Liver (tissue), 9 donors: ENCODE data around the gene TECTB. TPM values are rescaled to one million over a fixed set of nuclear protein-coding genes. Genes with fewer than 3 reads are reported as not detected.

Source experiments
- DNase-seq: peaks from one replicate; pipeline ENCODE4 v3.0.0-alpha.2; 2017; ENCODE audit warnings: low spot score
- H3K27ac ChIP-seq, 2 donors: one replicate each; pipeline ENCODE4 v1.7.0; 2013; ENCODE audit warnings: inconsistent platforms in 2 of 2, low read length in 2 of 2, control low read depth in 1 of 2, low read depth in 1 of 2, mild to moderate bottlenecking in 1 of 2
- H3K27me3 ChIP-seq, 4 donors: one replicate each; pipeline versions ENCODE4 v1.6.1 to v1.7.0; 2013; ENCODE audit warnings: low read length in 3 of 4, inconsistent platforms in 1 of 4, mild to moderate bottlenecking in 1 of 4, moderate library complexity in 1 of 4; ENCODE audit not compliant: control insufficient read depth in 4 of 4, insufficient read depth in 4 of 4
- H3K36me3 ChIP-seq, 4 donors: one replicate each; pipeline versions ENCODE4 v1.6.1 to v1.7.0; 2013; ENCODE audit warnings: low read length in 3 of 4, mild to moderate bottlenecking in 3 of 4, low read depth in 1 of 4, moderate library complexity in 1 of 4; ENCODE audit not compliant: control insufficient read depth in 4 of 4, insufficient read depth in 3 of 4
- H3K4me1 ChIP-seq, 4 donors: one replicate each; pipeline versions ENCODE4 v1.6.1 to v1.7.0; 2013; ENCODE audit warnings: low read length in 3 of 4, mild to moderate bottlenecking in 3 of 4, moderate library complexity in 1 of 4; ENCODE audit not compliant: control insufficient read depth in 4 of 4, insufficient read depth in 4 of 4
- H3K4me3 ChIP-seq, 3 donors: one replicate each; pipeline versions ENCODE4 v1.6.1 to v1.7.0; 2013; ENCODE audit warnings: low read length in 3 of 3, control low read depth in 1 of 3, low read depth in 1 of 3, mild to moderate bottlenecking in 1 of 3
- H3K9ac ChIP-seq, 2 donors: one replicate each; pipeline ENCODE4 v1.7.0; 2013; ENCODE audit warnings: low read length in 2 of 2, mild to moderate bottlenecking in 2 of 2, moderate library complexity in 2 of 2, control low read depth in 1 of 2, low read depth in 1 of 2
- H3K9me3 ChIP-seq, 4 donors: one replicate each; pipeline versions ENCODE4 v1.6.1 to v1.7.0; 2013; ENCODE audit warnings: low read length in 3 of 4; ENCODE audit not compliant: control insufficient read depth in 4 of 4
- EGR1 ChIP-seq, 2 donors: IDR thresholded peaks; 2 replicates each; pipeline ENCODE4 v1.6.1; 2016 to 2018; ENCODE audit warnings: antibody characterized with exemption in 2 of 2, low read depth in 2 of 2
- FOXA1 ChIP-seq: IDR thresholded peaks from 2 replicates; pipeline ENCODE4 v1.6.1; 2016; ENCODE audit warnings: antibody characterized with exemption
- FOXA2 ChIP-seq: IDR thresholded peaks from 2 replicates; pipeline ENCODE4 v1.6.1; 2016; ENCODE audit warnings: antibody characterized with exemption
- GABPA ChIP-seq, 2 donors: IDR thresholded peaks in 1 of 2; conservative IDR thresholded peaks in 1 of 2; 2 replicates each; pipeline ENCODE4 v1.6.1; 2016; ENCODE audit warnings: antibody characterized with exemption in 2 of 2, mild to moderate bottlenecking in 1 of 2, moderate library complexity in 1 of 2
- HNF4A ChIP-seq, 2 donors: conservative IDR thresholded peaks; 2 replicates each; pipeline ENCODE4 v1.6.1; 2016; ENCODE audit warnings: antibody characterized with exemption in 2 of 2, mild to moderate bottlenecking in 2 of 2
- HNF4G ChIP-seq: IDR thresholded peaks from 2 replicates; pipeline ENCODE4 v1.6.1; 2016; ENCODE audit warnings: antibody characterized with exemption
- JUND ChIP-seq, 2 donors: IDR thresholded peaks; 2 replicates each; pipeline ENCODE4 v1.6.1; 2016; ENCODE audit warnings: antibody characterized with exemption in 2 of 2
- NR2F2 ChIP-seq: IDR thresholded peaks from 2 replicates; pipeline ENCODE4 v1.6.1; 2016; ENCODE audit warnings: antibody characterized with exemption
- RAD21 ChIP-seq, 2 donors: IDR thresholded peaks; 2 replicates each; pipeline ENCODE4 v1.6.1; 2016; ENCODE audit warnings: antibody characterized with exemption in 2 of 2, mild to moderate bottlenecking in 2 of 2
- REST ChIP-seq: IDR thresholded peaks from 2 replicates; pipeline ENCODE4 v1.6.1; 2016; ENCODE audit warnings: antibody characterized with exemption, mild to moderate bottlenecking
- RXRA ChIP-seq, 2 donors: IDR thresholded peaks; 2 replicates each; pipeline ENCODE4 v1.6.1; 2017 to 2018; ENCODE audit warnings: antibody characterized with exemption in 2 of 2, mild to moderate bottlenecking in 1 of 2
- SP1 ChIP-seq: IDR thresholded peaks from 2 replicates; pipeline ENCODE4 v1.6.1; 2018; ENCODE audit warnings: antibody characterized with exemption, mild to moderate bottlenecking
- TAF1 ChIP-seq: conservative IDR thresholded peaks from 2 replicates; pipeline ENCODE4 v1.6.1; 2016; ENCODE audit warnings: antibody characterized with exemption, mild to moderate bottlenecking
- YY1 ChIP-seq: IDR thresholded peaks from 2 replicates; pipeline ENCODE4 v1.6.1; 2016; ENCODE audit warnings: antibody characterized with exemption, mild to moderate bottlenecking
- WGBS: extraction: QIAGEN DNeasy Blood & Tissue Kit; methylation state at CpG from one replicate; pipeline ENCODE4 v1.1.7; 2013; 5-methylcytosine and 5-hydroxymethylcytosine counted together
- polyA plus RNA-seq, 2 donors: library from polyadenylated mRNA; stranded (reverse) in 1 of 2; unstranded in 1 of 2; fragments of 200-250 nt in 1 of 2; fragments of >200 nt in 1 of 2; fragmentation: Nextera tagmentation in 1 of 2; extraction: Ambion mirVana in 1 of 2; gene quantifications; one replicate each; pipeline versions ENCODE4 v1.2.1 to v1.2.3, GENCODE V29; 2013 to 2015
- total RNA-seq, 2 donors: library from RNA; depleted of rRNA; stranded (reverse); fragments of >200 nt; gene quantifications; one replicate each; pipeline ENCODE4 v1.2.3, GENCODE V29; 2014
- TF ChIP-seq, protein P1 (sequence below): IDR thresholded peaks from 2 replicates; pipeline ENCODE4 v1.6.1; 2016; ENCODE audit warnings: antibody characterized with exemption
- TF ChIP-seq, protein P2 (sequence below): fragments of 150-350 bp; IDR thresholded peaks from 2 replicates; pipeline ENCODE4 v1.5.1; 2017; ENCODE audit warnings: improper control_type of control experiment, low read depth, low read length; ENCODE audit not compliant: missing input control
- TF ChIP-seq, protein P3 (sequence below): IDR thresholded peaks from 2 replicates; pipeline ENCODE4 v1.6.1; 2016; ENCODE audit warnings: antibody characterized with exemption
- TF ChIP-seq, protein P4 (sequence below): IDR thresholded peaks from 2 replicates; pipeline ENCODE4 v1.6.1; 2016; ENCODE audit warnings: antibody characterized with exemption
- donor health status: healthy.
- donor health status: healthy.
- donor health status: healthy.
- donor health status: healthy.
- donor health status: healthy.

TECTB gene
- total and polyA plus RNA-seq, 4 donors: 0.05 to 0.44 (median 0.08) TPM

- no peaks in the 10 kb centered on the region for H3K36me3 ChIP-seq
- WGBS: 84% methylated on average over 5 of the region's 5 CpGs
- no peak overlapping the region for H3K27ac ChIP-seq
- peaks cover 0 to 21% (median 18%) of the 10 kb centered on the region in 4 donors for H3K4me1 ChIP-seq
- no peak overlapping the region for H3K4me3 ChIP-seq
- no peak for DNase-seq
- H3K9ac ChIP-seq: no peak overlapping the region
- TF ChIP-seq, protein P1, sequence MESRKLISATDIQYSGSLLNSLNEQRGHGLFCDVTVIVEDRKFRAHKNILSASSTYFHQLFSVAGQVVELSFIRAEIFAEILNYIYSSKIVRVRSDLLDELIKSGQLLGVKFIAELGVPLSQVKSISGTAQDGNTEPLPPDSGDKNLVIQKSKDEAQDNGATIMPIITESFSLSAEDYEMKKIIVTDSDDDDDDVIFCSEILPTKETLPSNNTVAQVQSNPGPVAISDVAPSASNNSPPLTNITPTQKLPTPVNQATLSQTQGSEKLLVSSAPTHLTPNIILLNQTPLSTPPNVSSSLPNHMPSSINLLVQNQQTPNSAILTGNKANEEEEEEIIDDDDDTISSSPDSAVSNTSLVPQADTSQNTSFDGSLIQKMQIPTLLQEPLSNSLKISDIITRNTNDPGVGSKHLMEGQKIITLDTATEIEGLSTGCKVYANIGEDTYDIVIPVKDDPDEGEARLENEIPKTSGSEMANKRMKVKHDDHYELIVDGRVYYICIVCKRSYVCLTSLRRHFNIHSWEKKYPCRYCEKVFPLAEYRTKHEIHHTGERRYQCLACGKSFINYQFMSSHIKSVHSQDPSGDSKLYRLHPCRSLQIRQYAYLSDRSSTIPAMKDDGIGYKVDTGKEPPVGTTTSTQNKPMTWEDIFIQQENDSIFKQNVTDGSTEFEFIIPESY: no peak
- TF ChIP-seq FOXA2: no peak
- TF ChIP-seq REST: no peak
- no peak for TF ChIP-seq EGR1 (IDR thresholded peaks at IDR 0.05; ENCODE audit: low read depth in 2 of 2)
- TF ChIP-seq, protein P2, sequence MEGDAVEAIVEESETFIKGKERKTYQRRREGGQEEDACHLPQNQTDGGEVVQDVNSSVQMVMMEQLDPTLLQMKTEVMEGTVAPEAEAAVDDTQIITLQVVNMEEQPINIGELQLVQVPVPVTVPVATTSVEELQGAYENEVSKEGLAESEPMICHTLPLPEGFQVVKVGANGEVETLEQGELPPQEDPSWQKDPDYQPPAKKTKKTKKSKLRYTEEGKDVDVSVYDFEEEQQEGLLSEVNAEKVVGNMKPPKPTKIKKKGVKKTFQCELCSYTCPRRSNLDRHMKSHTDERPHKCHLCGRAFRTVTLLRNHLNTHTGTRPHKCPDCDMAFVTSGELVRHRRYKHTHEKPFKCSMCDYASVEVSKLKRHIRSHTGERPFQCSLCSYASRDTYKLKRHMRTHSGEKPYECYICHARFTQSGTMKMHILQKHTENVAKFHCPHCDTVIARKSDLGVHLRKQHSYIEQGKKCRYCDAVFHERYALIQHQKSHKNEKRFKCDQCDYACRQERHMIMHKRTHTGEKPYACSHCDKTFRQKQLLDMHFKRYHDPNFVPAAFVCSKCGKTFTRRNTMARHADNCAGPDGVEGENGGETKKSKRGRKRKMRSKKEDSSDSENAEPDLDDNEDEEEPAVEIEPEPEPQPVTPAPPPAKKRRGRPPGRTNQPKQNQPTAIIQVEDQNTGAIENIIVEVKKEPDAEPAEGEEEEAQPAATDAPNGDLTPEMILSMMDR: no peak
- TF ChIP-seq GABPA (IDR thresholded peaks at IDR 0.05 in 1 of 2, conservative IDR thresholded peaks at IDR 0.05 in 1 of 2): no peak
- TF ChIP-seq HNF4G: no peak
- TF ChIP-seq, protein P3, sequence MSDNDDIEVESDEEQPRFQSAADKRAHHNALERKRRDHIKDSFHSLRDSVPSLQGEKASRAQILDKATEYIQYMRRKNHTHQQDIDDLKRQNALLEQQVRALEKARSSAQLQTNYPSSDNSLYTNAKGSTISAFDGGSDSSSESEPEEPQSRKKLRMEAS: no peak
- no peak for TF ChIP-seq SP1
- TF ChIP-seq RXRA (IDR thresholded peaks at IDR 0.05): no peak
- no peak for TF ChIP-seq TAF1
- TF ChIP-seq FOXA1: no peak
- TF ChIP-seq JUND (IDR thresholded peaks at IDR 0.05): no peak
- no peaks in the 10 kb centered on the region for H3K9me3 ChIP-seq
- H3K27me3 ChIP-seq: no peaks in the 10 kb centered on the region
Measured at GRCh38 chr10:112346774-112347173, 63.6 kb downstream of the TECTB start.

DNA sequence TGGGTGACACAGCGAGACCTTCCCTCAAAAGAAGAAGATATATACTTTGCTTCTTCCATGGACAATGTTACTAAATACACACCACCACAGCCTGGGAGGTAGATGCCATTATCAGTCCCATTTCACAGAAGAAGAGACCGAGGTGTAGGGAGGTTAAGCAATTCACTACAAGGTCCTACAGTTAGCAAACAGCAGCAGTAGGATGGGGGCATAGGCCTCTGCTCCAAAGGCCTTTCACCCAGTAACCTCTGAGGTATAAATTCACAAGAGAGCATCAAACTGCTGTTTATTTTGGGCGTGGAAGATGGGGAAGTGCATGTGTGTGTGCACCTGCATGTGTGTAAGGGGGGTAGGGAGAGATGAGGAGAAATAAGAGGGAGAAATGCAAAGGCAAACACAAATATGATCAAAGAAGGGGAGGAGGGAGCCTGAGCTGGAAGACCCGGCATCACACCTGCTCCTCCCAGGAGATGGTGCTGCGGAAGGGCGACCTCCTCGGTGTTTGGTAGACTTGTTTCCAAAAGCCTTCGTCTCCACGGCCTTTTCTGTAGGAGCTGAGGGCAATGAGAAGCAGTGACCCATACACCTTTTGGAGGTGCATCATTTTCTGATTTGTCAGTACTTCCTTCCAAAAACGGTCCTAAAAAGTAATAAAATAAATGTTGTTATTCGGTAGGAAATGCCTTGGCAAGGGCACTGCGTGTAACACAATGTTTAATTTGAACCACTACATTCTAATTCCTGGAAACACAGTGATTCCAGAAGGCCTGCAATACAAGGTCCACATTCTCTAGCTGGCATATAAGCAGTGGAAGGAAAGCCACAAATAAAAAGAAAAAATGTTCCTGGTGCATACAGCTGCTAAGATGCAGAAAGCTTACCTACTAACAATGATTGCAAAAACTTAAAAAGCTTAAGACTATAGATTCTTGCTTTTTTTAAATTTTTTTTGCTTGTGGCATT, 64.8 kb downstream of the TECTB start:
- no peak overlapping the region for H3K9ac ChIP-seq
- no peak for DNase-seq
- WGBS: 35% methylated on average over 12 of the region's 12 CpGs
- H3K27me3 ChIP-seq: no peaks in the 10 kb centered on the region
- H3K36me3 ChIP-seq: no peaks in the 10 kb centered on the region
- peaks cover 0 to 27% (median 25%) of the 10 kb centered on the region in 4 donors for H3K4me1 ChIP-seq
- peak overlapping the region; percentile 48 to 53 for H3K27ac ChIP-seq
- H3K9me3 ChIP-seq: no peaks in the 10 kb centered on the region
- no peak overlapping the region for H3K4me3 ChIP-seq
- TF ChIP-seq GABPA (IDR thresholded peaks at IDR 0.05 in 1 of 2, conservative IDR thresholded peaks at IDR 0.05 in 1 of 2) (no peak), JUND (IDR thresholded peaks at IDR 0.05) (peak in 1 of 2 donors; percentile 4), REST (peak; percentile 43), FOXA2 (peak; percentile 58), NR2F2 (peak; percentile 57), YY1 (peak; percentile 37), HNF4A (conservative IDR thresholded peaks at IDR 0.05) (peak; percentile 84), RAD21 (IDR thresholded peaks at IDR 0.05) (peak in 1 of 2 donors; percentile 12), FOXA1 (no peak), EGR1 (IDR thresholded peaks at IDR 0.05; ENCODE audit: low read depth in 2 of 2) (peak in 1 of 2 donors; percentile 18), HNF4G (peak; percentile 61), SP1 (peak; percentile 75), RXRA (IDR thresholded peaks at IDR 0.05) (peak; percentile 97)
- TF ChIP-seq, protein P4, sequence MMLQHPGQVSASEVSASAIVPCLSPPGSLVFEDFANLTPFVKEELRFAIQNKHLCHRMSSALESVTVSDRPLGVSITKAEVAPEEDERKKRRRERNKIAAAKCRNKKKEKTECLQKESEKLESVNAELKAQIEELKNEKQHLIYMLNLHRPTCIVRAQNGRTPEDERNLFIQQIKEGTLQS: no peak
- TF ChIP-seq, protein P3: peak; percentile 51
